Gastrocnemius medialis (tissue), 4 donors: ENCODE measurements around the gene NAA60. TPM values are rescaled to one million over a fixed set of nuclear protein-coding genes. Genes with fewer than 3 reads are reported as not detected.

Experiments used
- ATAC-seq, 2 donors: fragments of 150-250 bp; one replicate each; pipeline ENCODE4 v1.9.1; 2016
- DNase-seq, 2 donors: peaks; one replicate each; pipeline ENCODE4 v3.0.0-alpha.2; 2019
- H3K27ac ChIP-seq, 4 donors: fragments of 200-600 bp; sonication (generic); 1 replicate in 1 of 4; 2 replicates in 3 of 4; pipeline ENCODE4 v1.5.1; 2016 to 2018; ENCODE audit warnings: mild to moderate bottlenecking in 2 of 4, moderate library complexity in 1 of 4
- H3K27me3 ChIP-seq, 3 donors: fragments of 200-600 bp; sonication (generic) in 2 of 3; 1 replicate in 1 of 3; 2 replicates in 2 of 3; pipeline versions ENCODE4 v1.5.1 to v1.6.0; 2016 to 2019; ENCODE audit warnings: mild to moderate bottlenecking in 1 of 3, moderate library complexity in 1 of 3
- H3K36me3 ChIP-seq, 2 donors: fragments of 200-600 bp; sonication (generic) in 1 of 2; one replicate each; pipeline ENCODE4 v1.5.1; 2017 to 2018
- H3K4me1 ChIP-seq, 2 donors: fragments of 200-600 bp; sonication (generic) in 1 of 2; one replicate each; pipeline ENCODE4 v1.5.1; 2016 to 2017; ENCODE audit warnings: mild to moderate bottlenecking in 2 of 2
- H3K4me3 ChIP-seq, 4 donors: fragments of 200-600 bp; sonication (generic) in 3 of 4; 1 replicate in 1 of 4; 2 replicates in 3 of 4; pipeline ENCODE4 v1.5.1; 2016 to 2019; ENCODE audit warnings: mild to moderate bottlenecking in 2 of 4
- H3K9me3 ChIP-seq, 3 donors: fragments of 200-600 bp; sonication (generic) in 2 of 3; 1 replicate in 1 of 3; 2 replicates in 2 of 3; pipeline ENCODE4 v1.5.1; 2016 to 2019
- CTCF ChIP-seq, 5 experiments: fragments of 450-650 bp in 3 of 5; fragments of 200-600 bp in 2 of 5; sonication (generic) in 2 of 5; IDR thresholded peaks in 4 of 5; conservative IDR thresholded peaks in 1 of 5; 1 replicate in 4 of 5; 2 replicates in 1 of 5; pipeline ENCODE4 v1.5.1; 2016 to 2019; ENCODE audit warnings: antibody characterized with exemption in 5 of 5, mild to moderate bottlenecking in 3 of 5, moderate library complexity in 3 of 5
- POLR2A ChIP-seq, 2 donors: fragments of 450-650 bp; IDR thresholded peaks; one replicate each; pipeline ENCODE4 v1.6.1; 2017; ENCODE audit warnings: antibody characterized with exemption in 2 of 2, mild to moderate bottlenecking in 2 of 2, moderate library complexity in 2 of 2
- in situ Hi-C, 4 donors: fragments of 200-750 bp; cut with MboI; loops; one replicate each; pipeline versions ENCODE4 v1.15.0 to v1.8.0; 2017; ENCODE audit warnings: low sequenced_read_pairs in 4 of 4
- intact Hi-C: fragments of 100-400 bp; cut with DNase I; formaldehyde crosslinking; loops from one replicate; pipeline ENCODE4 v1.15.1; 2023; ENCODE audit warnings: low total_unique reads
- total RNA-seq, 4 donors: library from RNA; depleted of rRNA; stranded (reverse); fragments of >200 nt; gene quantifications; one replicate each; pipeline versions ENCODE4 v1.1.0 to v1.2.3, GENCODE V29; 2016

The NAA60 gene
- total RNA-seq: 10 to 100 TPM; 14.2 to 16.7 (median 15.4) TPM

GRCh38 chr16:3443108-3444031 lies at the start of gene NAA60, which contains the start of gene ZNF597:
NAA60 (plus strand) TSS chr16:3443680; CDS start chr16:3476228, 32,548 bp downstream.
ZNF597 (minus strand) TSS chr16:3443504; CDS start chr16:3443153, 351 bp downstream.
- intact Hi-C loops: loop anchor here (1.0 to 2.0 kb wide), 2 partner anchors 13 to 42 kb away; partner anchors contain the start of genes ZNF174 and ZSCAN32
- Histone ChIP-seq H3K36me3 (peaks cover 0 to 21% of the 10 kb centered on the region in 2 donors), H3K4me1 (peaks cover 4 to 8% of the 10 kb centered on the region in 2 donors), H3K27me3 (no peaks in the 10 kb centered on the region), H3K27ac (peak within 1 kb of the TSS; percentile 73 to 85 (median 84)), H3K9me3 (peaks cover 0 to 18% (median 0%) of the 10 kb centered on the region in 3 donors), H3K4me3 (peak within 1 kb of the TSS; percentile 64 to 80 (median 68))
- DNase-seq (peak; percentile 81 to 83), ATAC-seq (peak; percentile 100)
- TF ChIP-seq POLR2A (IDR thresholded peaks at IDR 0.05) (peak; percentile 36 to 47), CTCF (IDR thresholded peaks at IDR 0.05 in 4 of 5, conservative IDR thresholded peaks at IDR 0.05 in 1 of 5) (no peak)
- in situ Hi-C loops: no loop called here

- H3K36me3 ChIP-seq: peaks cover 9 to 66% of the 10 kb centered on the region in 2 donors
- peaks cover 0 to 14% (median 0%) of the 10 kb centered on the region in 3 donors for H3K9me3 ChIP-seq
- peak overlapping the region; percentile 83 to 92 (median 90) for H3K4me3 ChIP-seq
These were observed 43.1 kb upstream of the NAA60 start for GRCh38 chr16:3400446-3400778.

GRCh38 chr16:3400779-3401688 lies 42.4 kb upstream of the NAA60 start, which contains the start of the genes ZNF174 and ZSCAN32:
ZNF174 (plus strand) TSS chr16:3401215; CDS start chr16:3402005, 790 bp downstream.
ZSCAN32 (minus strand) TSS chr16:3401004; CDS start chr16:3397557, 3,447 bp downstream.
- Histone ChIP-seq H3K36me3 (peaks cover 10 to 66% of the 10 kb centered on the region in 2 donors), H3K4me1 (peaks cover 16 to 21% of the 10 kb centered on the region in 2 donors), H3K9me3 (peaks cover 0 to 14% (median 3%) of the 10 kb centered on the region in 3 donors), H3K27me3 (no peaks in the 10 kb centered on the region), H3K27ac (peak within 1 kb of the TSS; percentile 81 to 92 (median 90)), H3K4me3 (peak within 1 kb of the TSS; percentile 83 to 92 (median 90))
- in situ Hi-C loops (loop anchor here in 2 of 4 donors (10.0 to 25.0 kb wide), 2 partner anchors 94 to 114 kb away; partner anchors contain the start of genes C16orf90 (in 1 of the 2) and ZNF263 (in 1 of the 2)), intact Hi-C loops (loop anchor here (1.0 to 2.0 kb wide), 8 partner anchors 36 to 166 kb away; partner anchors contain the start of genes NAA60, TIGD7, ZNF200 and ZNF263)
- ATAC-seq (peak; percentile 99), DNase-seq (peak; percentile 99)
- TF ChIP-seq CTCF (IDR thresholded peaks at IDR 0.05 in 4 of 5, conservative IDR thresholded peaks at IDR 0.05 in 1 of 5) (peak in 1 of 5 experiments; percentile 23), POLR2A (IDR thresholded peaks at IDR 0.05) (peak; percentile 64 to 70)

More at GRCh38 chr16:3400446-3400778, 43.1 kb upstream of the NAA60 start:
- TF ChIP-seq POLR2A (IDR thresholded peaks at IDR 0.05) (no peak), CTCF (IDR thresholded peaks at IDR 0.05 in 4 of 5, conservative IDR thresholded peaks at IDR 0.05 in 1 of 5) (no peak)
- peak overlapping the region; percentile 81 to 92 (median 90) for H3K27ac ChIP-seq
- in situ Hi-C loops (loop anchor here in 2 of 4 donors (10.0 to 25.0 kb wide), 2 partner anchors 94 to 113 kb away; partner anchors contain the start of genes C16orf90 (in 1 of the 2) and ZNF263 (in 1 of the 2)), intact Hi-C loops (loop anchor here (2.0 kb wide), 3 partner anchors 36 to 166 kb away; partner anchors contain the start of genes ZNF200 and ZNF263)
- no peaks in the 10 kb centered on the region for H3K27me3 ChIP-seq
- no peak for ATAC-seq
- no peak for DNase-seq
- peaks cover 16 to 21% of the 10 kb centered on the region in 2 donors for H3K4me1 ChIP-seq
